Kidney epithelial cell (primary cell): Measurements from ENCODE around the gene KCTD5. TPM values are rescaled to one million over a fixed set of nuclear protein-coding genes. Genes with fewer than 3 reads are reported as not detected.

ENCODE experiments used
- DNase-seq: peaks from one replicate; pipeline ENCODE4 v3.0.0-alpha.2; 2010; ENCODE audit warnings: low read depth
- H3K27me3 ChIP-seq: 2 replicates; pipeline ENCODE4 v1.6.0; 2011; ENCODE audit warnings: low read length; ENCODE audit not compliant: control insufficient read depth, insufficient read depth
- H3K36me3 ChIP-seq: 2 replicates; pipeline ENCODE4 v1.5.1; 2011; ENCODE audit warnings: low read length; ENCODE audit not compliant: control insufficient read depth, insufficient read depth
- H3K4me3 ChIP-seq: 2 replicates; pipeline ENCODE4 v1.5.1; 2011; ENCODE audit warnings: low read depth, mild to moderate bottlenecking, control low read depth, low read length
- total RNA-seq: library from RNA; depleted of rRNA; stranded (reverse); fragments of >200 nt; gene quantifications from 2 replicates; pipeline ENCODE4 v1.2.3, GENCODE V29; 2015
- TF ChIP-seq, protein P1 (sequence below): IDR thresholded peaks from 2 replicates; pipeline ENCODE4 v1.5.1; 2011; ENCODE audit warnings: mild to moderate bottlenecking, moderate library complexity, low read length, control low read depth, inconsistent platforms; ENCODE audit not compliant: insufficient read depth, poor library complexity, severe bottlenecking

KCTD5 gene
- total RNA-seq, 1 donor from 2014 or later, result 47.4 TPM

DNA sequence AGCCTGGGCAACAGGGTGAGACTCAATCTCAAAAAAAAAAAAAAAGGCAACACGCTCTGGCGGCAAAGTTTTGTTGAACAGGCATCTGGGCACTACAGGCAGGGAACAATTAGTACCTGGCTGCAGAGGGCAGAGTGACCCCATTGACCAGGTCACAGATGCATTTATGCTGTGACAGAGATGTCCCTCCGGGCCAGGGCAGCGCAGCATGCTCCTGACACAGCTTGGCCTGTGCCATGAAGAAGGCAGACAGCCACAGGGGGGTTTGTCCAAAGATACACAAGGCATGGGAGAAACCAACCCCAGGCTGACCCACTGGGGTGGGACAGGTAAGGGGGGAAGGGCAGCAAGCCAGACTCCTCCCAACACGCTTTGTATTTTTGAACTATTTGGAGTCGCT lies 62.4 kb downstream of the KCTD5 start:
- Histone ChIP-seq H3K27me3 (no peaks in the 10 kb centered on the region), H3K4me3 (no peak overlapping the region), H3K36me3 (no peaks in the 10 kb centered on the region)
- no peak for DNase-seq
- TF ChIP-seq, protein P1, sequence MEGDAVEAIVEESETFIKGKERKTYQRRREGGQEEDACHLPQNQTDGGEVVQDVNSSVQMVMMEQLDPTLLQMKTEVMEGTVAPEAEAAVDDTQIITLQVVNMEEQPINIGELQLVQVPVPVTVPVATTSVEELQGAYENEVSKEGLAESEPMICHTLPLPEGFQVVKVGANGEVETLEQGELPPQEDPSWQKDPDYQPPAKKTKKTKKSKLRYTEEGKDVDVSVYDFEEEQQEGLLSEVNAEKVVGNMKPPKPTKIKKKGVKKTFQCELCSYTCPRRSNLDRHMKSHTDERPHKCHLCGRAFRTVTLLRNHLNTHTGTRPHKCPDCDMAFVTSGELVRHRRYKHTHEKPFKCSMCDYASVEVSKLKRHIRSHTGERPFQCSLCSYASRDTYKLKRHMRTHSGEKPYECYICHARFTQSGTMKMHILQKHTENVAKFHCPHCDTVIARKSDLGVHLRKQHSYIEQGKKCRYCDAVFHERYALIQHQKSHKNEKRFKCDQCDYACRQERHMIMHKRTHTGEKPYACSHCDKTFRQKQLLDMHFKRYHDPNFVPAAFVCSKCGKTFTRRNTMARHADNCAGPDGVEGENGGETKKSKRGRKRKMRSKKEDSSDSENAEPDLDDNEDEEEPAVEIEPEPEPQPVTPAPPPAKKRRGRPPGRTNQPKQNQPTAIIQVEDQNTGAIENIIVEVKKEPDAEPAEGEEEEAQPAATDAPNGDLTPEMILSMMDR, result no peak

DNA sequence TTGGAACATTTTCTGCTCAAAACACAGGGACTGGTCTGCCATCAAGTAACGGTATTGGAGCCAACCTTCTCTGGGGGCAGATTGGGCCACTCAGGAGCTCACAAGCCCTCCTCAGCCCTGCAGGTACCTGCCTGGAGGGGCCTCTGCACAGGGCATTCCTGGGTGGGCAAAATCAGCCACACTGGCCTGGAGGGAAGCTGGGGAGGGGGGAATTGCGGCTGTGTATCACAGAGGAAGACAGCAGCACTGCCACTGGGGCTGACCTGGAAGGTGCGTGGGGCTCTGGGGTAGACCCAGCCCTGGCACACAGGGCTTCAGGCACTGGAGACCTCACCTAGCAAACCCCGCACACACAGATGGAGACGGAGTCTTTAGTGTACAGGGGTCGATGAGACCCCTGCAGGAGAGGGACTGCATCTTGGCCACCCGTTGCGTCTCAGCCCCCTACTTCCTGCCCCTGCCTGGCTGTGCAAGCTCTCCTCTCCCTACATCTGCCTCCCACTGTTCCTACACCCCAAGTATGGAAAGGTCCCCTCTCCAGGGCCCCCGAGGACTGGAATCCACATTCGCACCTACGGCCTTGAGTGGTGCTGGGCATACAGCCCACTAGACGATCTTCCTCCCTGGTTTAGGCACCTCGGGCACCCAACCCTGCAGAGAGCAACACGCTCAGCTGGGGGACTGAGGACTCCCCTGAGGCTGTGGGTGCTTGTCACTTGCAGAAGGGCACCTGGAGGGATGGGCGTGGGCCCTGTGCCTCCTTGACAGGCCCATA lies 63.0 kb downstream of the KCTD5 start:
- TF ChIP-seq, protein P1, result no peak
- Histone ChIP-seq H3K4me3 (no peak overlapping the region), H3K36me3 (no peaks in the 10 kb centered on the region), H3K27me3 (no peaks in the 10 kb centered on the region)
- DNase-seq, result no peak

DNA sequence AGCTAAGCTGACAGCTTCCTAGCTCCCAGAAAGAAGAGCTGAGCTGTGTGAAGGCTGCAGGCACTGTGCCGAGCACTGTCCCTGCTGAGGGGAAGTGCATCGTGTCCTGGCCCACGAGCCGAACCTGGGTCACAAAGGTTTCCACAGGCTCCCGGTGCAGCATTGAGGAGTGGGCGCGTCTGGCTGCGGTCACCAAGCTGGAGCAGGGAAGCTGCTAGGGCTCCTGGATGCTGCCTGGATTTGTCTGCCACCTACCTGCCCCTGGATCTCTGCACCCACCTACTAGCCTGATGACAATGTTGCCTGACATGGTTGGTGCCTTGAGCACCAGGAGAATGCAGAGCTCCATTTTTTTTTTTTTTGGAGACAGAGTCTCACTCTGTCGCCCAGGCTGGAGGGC lies 63.6 kb downstream of the KCTD5 start:
- DNase-seq, result no peak
- no peaks in the 10 kb centered on the region for H3K36me3 ChIP-seq
- H3K4me3 ChIP-seq, result no peak overlapping the region
- TF ChIP-seq, protein P1, result no peak
- H3K27me3 ChIP-seq, result no peaks in the 10 kb centered on the region

DNA sequence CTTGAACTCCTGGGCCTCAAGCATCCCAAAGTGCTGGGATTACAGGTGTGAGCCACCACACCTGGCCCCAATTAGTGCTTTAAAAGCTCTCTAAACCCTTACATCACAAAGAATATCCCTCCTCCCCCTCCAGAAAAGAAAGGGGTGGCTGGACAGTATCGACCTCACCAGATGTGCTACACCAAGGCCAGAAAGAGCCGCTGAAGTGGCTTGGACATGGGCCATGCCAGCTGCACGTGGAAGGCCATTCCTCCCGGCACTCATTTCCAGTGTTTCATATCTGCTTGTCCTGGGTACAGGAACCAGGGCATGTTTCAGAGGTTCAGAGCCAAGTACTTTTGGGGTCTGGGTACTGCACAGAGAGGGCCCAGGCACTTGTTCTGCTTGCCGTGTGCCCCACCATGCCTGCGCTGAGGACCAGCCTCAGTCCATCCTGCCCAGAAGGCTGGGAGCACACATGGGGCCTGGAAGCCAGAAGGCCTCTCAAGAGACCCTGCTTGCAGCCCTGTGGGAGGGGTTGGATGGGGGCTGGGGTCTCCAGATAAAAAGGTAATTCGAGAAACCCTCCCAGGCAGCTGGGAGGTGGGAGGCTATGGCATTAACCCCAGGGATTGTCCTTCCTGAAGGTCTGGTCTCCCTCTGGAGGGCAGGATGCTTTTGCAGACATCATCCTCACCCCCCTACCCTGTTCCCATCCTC lies 66.6 kb downstream of the KCTD5 start:
- TF ChIP-seq, protein P1, result no peak
- no peak for DNase-seq

DNA sequence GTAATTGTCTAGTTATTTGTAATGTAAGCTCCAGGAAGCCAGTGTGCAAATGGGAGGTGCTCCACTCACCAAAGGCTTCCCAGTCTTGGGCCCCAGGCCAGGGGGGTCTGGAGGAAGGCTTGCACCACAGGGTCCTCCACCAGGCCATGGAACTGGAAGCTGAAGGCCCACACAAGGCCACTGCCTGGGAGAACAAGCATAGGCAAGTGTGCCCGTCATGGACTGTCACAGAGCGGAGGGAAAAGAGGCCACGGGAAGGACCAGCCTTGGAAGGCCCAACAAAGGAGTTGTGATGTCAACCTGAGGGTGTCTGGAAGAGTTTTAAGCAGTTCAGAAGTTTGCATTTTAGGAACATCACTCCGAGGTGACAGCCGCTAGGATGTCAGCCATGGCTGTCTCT lies 67.2 kb downstream of the KCTD5 start:
- Histone ChIP-seq H3K36me3 (no peaks in the 10 kb centered on the region), H3K27me3 (no peaks in the 10 kb centered on the region), H3K4me3 (no peak overlapping the region)
- TF ChIP-seq, protein P1, result no peak
- DNase-seq, result no peak

More for the DNA sequence above, 66.6 kb downstream of the KCTD5 start:
- H3K27me3 ChIP-seq, result no peaks in the 10 kb centered on the region
- H3K4me3 ChIP-seq, result no peak overlapping the region
- no peaks in the 10 kb centered on the region for H3K36me3 ChIP-seq
